Immature natural killer cell (primary cell): ENCODE data around the gene DNER. TPM values are rescaled to one million over a fixed set of nuclear protein-coding genes. Genes with fewer than 3 reads are reported as not detected.
"Not testable (repeated sequence)": the region's sequence is repeated elsewhere in the genome, so short reads cannot be mapped to it uniquely, and the experiment has no call there.

ENCODE experiments used
- DNase-seq, 3 donors: peaks; one replicate each; pipeline ENCODE4 v3.0.0; 2022; ENCODE audit warnings: mixed read lengths in 1 of 3
- H3K27ac Mint-ChIP-seq, 6 donors: one replicate each; pipeline ENCODE4 v1.8.0; 2020; ENCODE audit warnings: mixed read lengths in 6 of 6, mild to moderate bottlenecking in 5 of 6, inconsistent platforms in 4 of 6, moderate library complexity in 3 of 6
- H3K27me3 Mint-ChIP-seq, 3 donors: one replicate each; pipeline ENCODE4 v1.8.0; 2020 to 2021; ENCODE audit warnings: low read depth in 3 of 3, mild to moderate bottlenecking in 3 of 3, mixed read lengths in 3 of 3, moderate library complexity in 3 of 3, inconsistent platforms in 1 of 3
- H3K36me3 Mint-ChIP-seq, 3 donors: one replicate each; pipeline ENCODE4 v1.8.0; 2020; ENCODE audit warnings: mixed read lengths in 3 of 3, inconsistent platforms in 2 of 3, mild to moderate bottlenecking in 2 of 3
- H3K4me1 Mint-ChIP-seq, 2 donors: one replicate each; pipeline ENCODE4 v1.8.0; 2020; ENCODE audit warnings: inconsistent platforms in 2 of 2, mild to moderate bottlenecking in 2 of 2, mixed read lengths in 2 of 2, moderate library complexity in 1 of 2
- H3K4me3 Mint-ChIP-seq, 5 donors: one replicate each; pipeline ENCODE4 v1.8.0; 2020; ENCODE audit warnings: mild to moderate bottlenecking in 5 of 5, mixed read lengths in 5 of 5, inconsistent platforms in 3 of 5, moderate library complexity in 3 of 5
- H3K9me3 Mint-ChIP-seq, 6 donors: one replicate each; pipeline ENCODE4 v1.8.0; 2020; ENCODE audit warnings: mild to moderate bottlenecking in 6 of 6, mixed read lengths in 6 of 6, inconsistent platforms in 4 of 6, moderate library complexity in 3 of 6
- polyA plus RNA-seq, 3 donors: library from polyadenylated mRNA; unstranded; fragments of 300-500 nt; fragmentation: Illumina TruSeq; gene quantifications; one replicate each; pipeline ENCODE4 v1.2.3, GENCODE V29; 2021

Gene DNER
- polyA plus RNA-seq, 3 donors from 2014 or later: not detected

GRCh38 chr2:229708335-229708734 lies 6.0 kb downstream of the DNER start:
- no peak for DNase-seq
- H3K9me3 Mint-ChIP-seq: no peaks in the 10 kb centered on the region
- H3K4me1 Mint-ChIP-seq: peaks cover 3 to 6% of the 10 kb centered on the region in 2 donors
- no peak overlapping the region for H3K27ac Mint-ChIP-seq
- no peaks in the 10 kb centered on the region for H3K36me3 Mint-ChIP-seq
- H3K4me3 Mint-ChIP-seq: no peak overlapping the region
- H3K27me3 Mint-ChIP-seq: peaks cover 10 to 35% (median 18%) of the 10 kb centered on the region in 3 donors

DNA sequence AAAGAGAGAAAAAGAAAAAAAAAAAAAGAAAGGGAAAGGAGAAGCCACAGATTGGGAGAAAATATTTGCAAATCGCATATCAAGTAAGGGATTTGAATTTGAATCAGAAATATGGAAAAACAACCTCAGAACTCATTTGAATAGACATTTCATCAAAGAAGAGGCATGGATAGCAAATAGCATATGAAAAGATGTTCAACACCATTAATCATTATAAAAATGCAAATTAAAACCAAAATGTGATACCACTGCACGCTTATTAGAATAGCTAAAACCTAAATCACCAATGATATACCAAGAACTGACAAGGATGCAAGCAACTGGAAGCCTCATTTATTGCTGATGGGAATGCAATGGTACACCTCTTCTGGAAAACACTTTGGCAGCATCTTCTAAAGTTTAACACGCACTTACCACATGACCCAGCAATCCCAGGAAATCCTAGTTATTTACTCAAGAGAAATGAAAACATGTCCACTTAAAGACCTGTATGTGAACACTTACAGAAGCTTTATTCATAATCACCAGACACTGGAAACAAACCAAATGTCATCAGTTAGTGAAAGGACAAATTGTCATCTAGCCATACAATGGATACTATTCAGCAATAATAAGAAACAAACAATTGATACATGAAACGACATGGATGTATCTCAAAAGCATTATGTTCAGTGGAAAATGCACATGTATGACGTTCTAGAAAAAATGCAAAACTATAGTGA lies 10.3 kb downstream of the DNER start:
- H3K4me3 Mint-ChIP-seq: no peak overlapping the region
- DNase-seq: no peak
- H3K27ac Mint-ChIP-seq: no peak overlapping the region
- no peaks in the 10 kb centered on the region for H3K36me3 Mint-ChIP-seq
- H3K9me3 Mint-ChIP-seq: no peaks in the 10 kb centered on the region
- peaks cover 0 to 6% (median 4%) of the 10 kb centered on the region in 3 donors for H3K27me3 Mint-ChIP-seq
- no peaks in the 10 kb centered on the region for H3K4me1 Mint-ChIP-seq

DNA sequence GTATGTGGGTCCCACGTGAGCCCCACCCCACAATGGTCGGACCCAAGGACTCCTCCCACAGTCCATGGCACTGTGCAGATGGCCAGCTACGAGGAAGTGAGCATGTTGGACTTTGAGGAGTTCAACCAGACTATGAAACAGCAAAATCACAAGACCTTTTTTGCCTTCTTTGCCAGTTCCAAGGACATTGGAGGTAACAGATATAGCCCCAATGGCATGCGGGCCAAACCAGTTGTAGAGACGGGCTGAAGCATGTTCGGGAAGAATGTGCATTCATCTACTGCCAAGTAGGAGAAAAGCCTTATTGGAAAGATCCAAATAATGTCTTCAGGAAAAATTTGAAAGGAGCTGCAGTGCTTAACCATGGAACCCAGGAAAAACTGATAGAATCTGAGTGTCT lies 12.6 kb downstream of the DNER start:
- Mint-ChIP-seq H3K4me1 (no peaks in the 10 kb centered on the region), H3K36me3 (no peaks in the 10 kb centered on the region), H3K27me3 (peaks cover 0 to 6% (median 2%) of the 10 kb centered on the region in 3 donors), H3K27ac (no peak overlapping the region), H3K9me3 (no peaks in the 10 kb centered on the region), H3K4me3 (no peak overlapping the region)
- no peak for DNase-seq

DNA sequence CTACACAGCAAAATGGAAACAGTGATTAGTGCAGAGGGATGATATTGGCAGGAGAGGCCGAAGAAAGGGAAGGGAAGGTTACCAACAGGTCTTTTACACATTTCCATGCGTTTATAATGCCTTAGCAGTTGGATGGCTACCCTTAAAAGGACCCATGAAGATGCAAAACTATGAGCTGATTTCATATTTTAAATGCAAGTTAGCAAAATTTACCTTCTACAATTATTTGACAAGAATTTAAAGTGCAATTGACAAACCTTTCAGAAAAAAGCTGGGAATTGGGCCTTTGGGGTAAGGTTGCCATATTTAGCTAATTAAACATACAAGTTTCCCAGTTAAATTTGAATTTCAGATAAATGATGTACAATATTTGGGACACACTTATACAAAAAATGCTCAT lies 13.3 kb downstream of the DNER start:
- H3K4me1 Mint-ChIP-seq: no peaks in the 10 kb centered on the region
- peaks cover 0 to 6% (median 2%) of the 10 kb centered on the region in 3 donors for H3K27me3 Mint-ChIP-seq
- H3K36me3 Mint-ChIP-seq: no peaks in the 10 kb centered on the region
- H3K27ac Mint-ChIP-seq: no peak overlapping the region
- no peak for DNase-seq
- no peak overlapping the region for H3K4me3 Mint-ChIP-seq
- no peaks in the 10 kb centered on the region for H3K9me3 Mint-ChIP-seq

DNA sequence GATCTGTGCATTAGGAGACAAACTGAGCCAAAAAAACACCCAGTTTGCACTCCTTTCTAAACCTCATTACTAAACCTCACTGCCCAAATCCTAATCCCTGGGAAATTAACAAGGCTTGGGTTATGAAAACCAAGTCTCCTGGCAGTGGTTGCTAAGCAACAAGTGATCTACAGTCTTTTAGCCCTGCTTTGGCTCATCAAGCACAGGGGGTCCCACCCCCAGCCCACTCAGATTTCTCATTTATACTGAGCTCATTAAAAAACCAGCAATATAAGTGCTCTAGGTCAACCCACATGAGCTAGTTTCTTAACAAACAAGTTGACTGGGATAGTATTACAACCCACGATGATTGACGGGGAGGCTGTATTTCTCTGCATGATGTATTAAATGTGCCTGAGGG lies 18.4 kb downstream of the DNER start:
- peaks cover 0 to 5% (median 5%) of the 10 kb centered on the region in 3 donors for H3K27me3 Mint-ChIP-seq
- no peak overlapping the region for H3K4me3 Mint-ChIP-seq
- no peak overlapping the region for H3K27ac Mint-ChIP-seq
- no peaks in the 10 kb centered on the region for H3K4me1 Mint-ChIP-seq
- DNase-seq: no peak
- H3K9me3 Mint-ChIP-seq: no peaks in the 10 kb centered on the region
- no peaks in the 10 kb centered on the region for H3K36me3 Mint-ChIP-seq

GRCh38 chr2:229693845-229694244 lies 20.5 kb downstream of the DNER start:
- H3K36me3 Mint-ChIP-seq, H3K27ac Mint-ChIP-seq, H3K27me3 Mint-ChIP-seq, DNase-seq, H3K4me1 Mint-ChIP-seq, H3K4me3 Mint-ChIP-seq, H3K9me3 Mint-ChIP-seq: not testable (repeated sequence)

GRCh38 chr2:229691631-229692030 lies 22.7 kb downstream of the DNER start:
- Mint-ChIP-seq H3K27ac (no peak overlapping the region), H3K4me1 (no peaks in the 10 kb centered on the region), H3K36me3 (no peaks in the 10 kb centered on the region), H3K4me3 (no peak overlapping the region), H3K9me3 (no peaks in the 10 kb centered on the region), H3K27me3 (peaks cover 0 to 6% (median 5%) of the 10 kb centered on the region in 3 donors)
- no peak for DNase-seq

DNA sequence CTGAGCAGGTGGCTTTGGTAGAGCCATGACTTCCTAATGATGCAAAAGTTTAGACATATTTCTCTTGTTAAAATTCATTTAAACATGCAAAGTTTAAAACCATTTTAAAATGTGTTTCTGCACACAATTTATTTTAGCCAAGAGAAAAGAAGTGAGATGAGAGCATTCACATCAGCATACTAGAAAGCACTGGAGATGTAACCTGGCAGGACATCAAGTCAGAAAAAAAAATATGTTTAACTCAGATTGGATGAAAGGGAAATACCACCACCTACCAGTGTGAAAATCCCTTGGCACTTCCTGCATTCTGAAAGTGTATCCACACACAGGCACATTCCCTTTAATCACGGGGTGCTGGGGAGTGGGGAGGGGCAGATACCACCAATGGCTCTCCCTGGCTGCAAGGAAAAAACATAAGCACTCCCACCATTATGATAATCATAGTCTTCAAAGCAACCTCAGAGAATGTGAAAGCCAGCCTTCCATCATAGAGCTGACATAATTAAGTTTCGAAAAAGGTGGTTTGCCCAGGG lies 25.0 kb downstream of the DNER start:
- Mint-ChIP-seq H3K9me3 (peaks cover 0 to 2% (median 0%) of the 10 kb centered on the region in 6 donors), H3K27ac (no peak overlapping the region)

GRCh38 chr2:229688141-229688540 lies 26.2 kb downstream of the DNER start:
- Mint-ChIP-seq H3K4me1 (no peaks in the 10 kb centered on the region), H3K4me3 (no peak overlapping the region), H3K36me3 (no peaks in the 10 kb centered on the region), H3K27me3 (peaks cover 0 to 8% (median 4%) of the 10 kb centered on the region in 3 donors), H3K27ac (no peak overlapping the region), H3K9me3 (peaks cover 0 to 2% (median 0%) of the 10 kb centered on the region in 6 donors)
- DNase-seq: no peak

More for the DNA sequence above, 25.0 kb downstream of the DNER start:
- no peaks in the 10 kb centered on the region for H3K36me3 Mint-ChIP-seq
- peaks cover 0 to 11% (median 5%) of the 10 kb centered on the region in 3 donors for H3K27me3 Mint-ChIP-seq
- no peak for DNase-seq
- no peaks in the 10 kb centered on the region for H3K4me1 Mint-ChIP-seq
- H3K4me3 Mint-ChIP-seq: no peak overlapping the region

DNA sequence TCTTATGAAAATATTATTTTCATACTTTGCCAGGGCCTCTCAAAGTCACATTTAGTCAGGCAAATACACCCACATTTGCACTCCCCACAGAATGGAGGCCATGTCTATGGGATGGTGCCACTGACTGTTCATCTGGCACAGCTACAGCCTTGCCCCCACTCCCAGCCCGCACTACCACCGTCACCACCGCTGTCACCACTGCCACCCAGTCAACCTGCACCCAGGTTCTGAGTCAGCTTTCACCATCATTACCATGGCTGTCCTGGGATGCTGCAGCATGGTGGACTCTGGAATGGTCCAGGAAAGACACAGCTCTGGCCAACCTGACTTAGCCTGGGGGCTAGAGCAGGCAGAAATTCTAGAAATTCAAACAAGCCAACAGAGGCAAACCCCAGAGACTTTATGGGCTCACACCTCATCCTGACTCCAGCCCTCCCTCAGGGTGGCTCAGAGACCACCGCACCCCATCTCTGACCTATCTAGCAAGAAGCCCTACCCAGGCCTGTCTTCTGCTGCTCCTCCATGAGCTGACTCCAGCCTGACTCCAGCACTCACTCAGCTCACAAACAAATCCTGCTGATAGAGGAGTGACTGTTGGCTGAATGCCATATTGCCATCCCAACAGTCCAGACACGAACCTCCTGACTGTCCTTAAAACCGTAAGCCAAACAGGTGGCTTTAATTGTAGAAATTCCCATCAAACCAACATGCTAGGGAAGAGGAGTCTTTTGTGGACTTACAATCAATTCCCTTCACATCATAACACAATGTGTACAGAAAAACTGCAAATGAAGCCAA lies 28.0 kb downstream of the DNER start:
- DNase-seq: no peak
- H3K36me3 Mint-ChIP-seq: no peaks in the 10 kb centered on the region
- H3K27ac Mint-ChIP-seq: no peak overlapping the region
- H3K9me3 Mint-ChIP-seq: peaks cover 0 to 2% (median 0%) of the 10 kb centered on the region in 6 donors
- H3K4me1 Mint-ChIP-seq: no peaks in the 10 kb centered on the region
- H3K4me3 Mint-ChIP-seq: no peak overlapping the region
- peaks cover 3 to 10% (median 6%) of the 10 kb centered on the region in 3 donors for H3K27me3 Mint-ChIP-seq

GRCh38 chr2:229684942-229685562 lies 29.3 kb downstream of the DNER start:
- Mint-ChIP-seq H3K9me3 (peaks cover 0 to 2% (median 0%) of the 10 kb centered on the region in 6 donors), H3K27me3 (peaks cover 4 to 10% (median 8%) of the 10 kb centered on the region in 3 donors)
- no peak for DNase-seq

DNA sequence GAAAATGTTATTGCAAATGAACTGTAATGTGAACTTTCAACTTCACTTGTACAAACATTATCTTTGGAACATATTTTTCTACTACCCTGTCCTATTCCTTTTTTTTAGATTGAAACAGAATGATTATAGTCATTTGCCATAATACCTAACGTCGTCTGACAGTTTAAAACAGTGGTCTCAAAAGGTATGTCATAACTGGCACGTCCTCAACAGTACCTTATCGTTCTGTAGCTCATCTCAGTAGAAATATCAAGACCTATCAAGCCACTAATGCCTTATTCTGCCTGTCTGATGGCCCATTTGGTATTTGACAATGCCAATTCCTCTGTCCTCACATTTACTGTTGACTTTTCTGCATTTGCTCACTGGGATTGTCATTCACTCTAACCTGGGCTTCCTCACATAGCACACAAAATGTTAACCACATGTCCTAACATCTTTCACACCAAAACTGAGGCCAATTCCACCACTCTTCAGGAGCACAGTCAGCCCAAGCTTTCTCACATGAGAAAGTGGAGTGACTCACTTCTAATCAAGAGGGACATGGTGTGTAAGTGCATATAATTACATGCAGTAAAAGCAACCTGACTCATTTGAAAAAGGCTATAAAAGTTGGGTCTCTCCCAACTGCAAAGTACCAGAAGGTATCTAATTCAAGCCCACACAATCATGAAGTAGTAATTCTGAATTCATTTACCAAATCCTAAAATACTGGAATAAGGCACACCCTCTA lies 34.8 kb downstream of the DNER start:
- Mint-ChIP-seq H3K4me1 (no peaks in the 10 kb centered on the region), H3K9me3 (peaks cover 0 to 4% (median 0%) of the 10 kb centered on the region in 6 donors), H3K4me3 (no peak overlapping the region), H3K27ac (no peak overlapping the region), H3K27me3 (peaks cover 4 to 17% (median 12%) of the 10 kb centered on the region in 3 donors), H3K36me3 (no peaks in the 10 kb centered on the region)
- no peak for DNase-seq

More at GRCh38 chr2:229684942-229685562, 29.3 kb downstream of the DNER start:
- Mint-ChIP-seq H3K4me3 (no peak overlapping the region), H3K4me1 (no peaks in the 10 kb centered on the region), H3K27ac (no peak overlapping the region), H3K36me3 (no peaks in the 10 kb centered on the region)

DNA sequence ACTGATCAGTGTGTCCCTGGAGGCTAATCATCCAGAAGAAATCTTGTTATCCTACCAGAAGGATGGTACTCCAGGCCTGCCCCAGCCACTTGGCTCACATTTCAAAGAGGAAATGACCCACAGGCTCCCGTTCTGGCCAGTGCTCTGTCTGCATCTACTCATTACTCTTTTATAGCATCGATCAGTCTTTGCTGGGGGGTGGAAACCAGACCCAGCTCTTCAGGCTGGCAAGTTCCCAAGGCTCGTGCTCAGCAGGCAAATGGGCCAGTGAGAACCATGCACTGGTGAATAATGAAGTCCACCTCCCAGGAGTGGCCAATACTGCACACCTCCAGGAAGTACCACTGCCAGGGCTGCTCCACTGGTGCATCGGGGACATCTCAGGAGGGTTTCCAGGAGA lies 38.8 kb downstream of the DNER start:
- no peak for DNase-seq
- Mint-ChIP-seq H3K27me3 (peaks cover 0 to 15% (median 8%) of the 10 kb centered on the region in 3 donors), H3K4me1 (no peaks in the 10 kb centered on the region), H3K9me3 (peaks cover 0 to 4% (median 0%) of the 10 kb centered on the region in 6 donors), H3K4me3 (no peak overlapping the region), H3K27ac (no peak overlapping the region), H3K36me3 (no peaks in the 10 kb centered on the region)
